ENCODE data around the gene AKAP12. TPM values are rescaled to one million over a fixed set of nuclear protein-coding genes. Genes with fewer than 3 reads are reported as not detected.

AKAP12 gene
- polyA plus RNA-seq, 2 of the 4 experiments (the other 2 are of a cell fraction), result 32.1 to 192 TPM

GRCh38 chr6:151377095-151377494 lies 137.3 kb downstream of the AKAP12 start:
- DNase-seq (ENCODE audit: low read depth in 1 of 2, low spot score in 1 of 2) (no peak), FAIRE-seq (no peak), ATAC-seq (no peak)
- ChIA-PET CTCF (interaction anchor here (0.7 kb wide), 1 partner anchor 448 kb away, joined by 5 read pairs; no protein-coding TSS in a partner anchor), POLR2A (interaction anchor here (0.7 kb wide), 1 partner anchor 76 kb away, joined by 3 read pairs; no protein-coding TSS in a partner anchor)
- 61% methylated on average over 3 of the region's 3 CpGs for WGBS (ENCODE audit: missing lambda C conversion rate)
- H3K4me3 ChIP-seq, result no peak overlapping the region
- H3K4me2 ChIP-seq, result no peak overlapping the region
- H3K9me3 ChIP-seq, result no peaks in the 10 kb centered on the region
- H3K4me1 ChIP-seq, result peaks cover 16% of the 10 kb centered on the region; the same call in 2 of the 3 replicates
- H3K27ac ChIP-seq, result no peak overlapping the region
- no peak for TF ChIP-seq PHF8 (IDR thresholded peaks at IDR 0.05; ENCODE audit: borderline replicate concordance, low read depth)
- TF ChIP-seq TP53 (CRISPR knock-in tag; IDR thresholded peaks at IDR 0.05), result no peak
- no peak for TF ChIP-seq CHD2 (IDR thresholded peaks at IDR 0.05; ENCODE audit: low read length, partially characterized antibody)
- no peak for TF ChIP-seq MAZ (IDR thresholded peaks at IDR 0.05; ENCODE audit: borderline replicate concordance, low read depth, low read length)
- TF ChIP-seq FOSB (CRISPR knock-in tag; IDR thresholded peaks at IDR 0.05), result no peak
- no peak for TF ChIP-seq SMC3 (IDR thresholded peaks at IDR 0.05)

DNA sequence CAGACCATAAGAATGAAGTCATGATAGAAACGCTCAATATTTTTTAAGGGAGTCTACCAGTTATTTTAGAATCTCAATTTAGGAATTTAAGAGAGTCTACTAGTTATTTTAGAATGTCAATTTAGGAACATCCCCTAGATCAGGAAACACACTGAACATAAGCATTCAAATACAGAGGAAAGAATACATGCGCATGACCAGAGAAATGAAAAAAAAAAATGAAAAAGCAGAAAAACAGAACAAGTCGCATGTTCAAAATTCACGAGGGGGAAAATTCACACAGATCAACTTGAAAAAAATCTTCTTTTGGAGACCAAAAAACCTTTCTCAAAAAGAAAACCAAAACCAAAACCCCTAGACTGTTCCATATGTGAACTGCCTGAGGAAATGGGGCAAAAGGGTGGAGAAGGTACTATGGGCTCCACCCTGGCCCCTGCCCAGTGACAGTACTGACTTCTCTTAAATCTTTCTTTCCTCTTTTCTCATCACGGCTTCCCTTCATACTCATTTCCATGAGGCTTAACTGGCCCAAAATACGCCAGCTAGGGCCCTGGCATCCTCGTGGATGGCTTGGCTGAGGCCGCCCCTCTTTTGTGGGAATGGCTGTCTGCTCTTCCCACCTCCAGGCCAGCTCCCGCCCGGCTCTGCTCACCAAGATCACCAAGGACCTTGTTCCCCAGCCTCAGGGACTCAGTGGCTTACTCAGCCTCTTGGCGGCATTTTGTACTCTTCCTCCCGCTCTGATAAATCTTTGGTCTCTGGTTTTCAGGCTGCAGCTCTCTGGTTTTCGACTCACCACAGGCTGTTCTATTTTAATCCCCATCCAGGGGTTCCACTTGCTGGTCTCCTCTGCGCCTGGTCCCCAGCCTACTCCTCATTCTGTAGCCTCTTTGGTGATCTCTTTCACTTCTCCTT lies 140.4 kb downstream of the AKAP12 start:
- POLR2A ChIA-PET, result interaction anchor here (1.0 kb wide), 1 partner anchor 10 kb away, joined by 3 read pairs; no protein-coding TSS in a partner anchor
- H3K27ac ChIP-seq, result no peak overlapping the region

GRCh38 chr6:151380848-151381205 lies 141.1 kb downstream of the AKAP12 start:
- DNase-seq (ENCODE audit: low read depth in 1 of 2, low spot score in 1 of 2) (no peak), FAIRE-seq (no peak), ATAC-seq (no peak; a peak in 1 of 6 replicates)
- H3K27ac ChIP-seq, result no peak overlapping the region
- H3K4me2 ChIP-seq, result no peak overlapping the region
- CTCF ChIA-PET, result interaction anchor here (1.2 kb wide), 1 partner anchor 14 kb away, joined by 3 read pairs; no protein-coding TSS in a partner anchor
- TF ChIP-seq, protein P1, sequence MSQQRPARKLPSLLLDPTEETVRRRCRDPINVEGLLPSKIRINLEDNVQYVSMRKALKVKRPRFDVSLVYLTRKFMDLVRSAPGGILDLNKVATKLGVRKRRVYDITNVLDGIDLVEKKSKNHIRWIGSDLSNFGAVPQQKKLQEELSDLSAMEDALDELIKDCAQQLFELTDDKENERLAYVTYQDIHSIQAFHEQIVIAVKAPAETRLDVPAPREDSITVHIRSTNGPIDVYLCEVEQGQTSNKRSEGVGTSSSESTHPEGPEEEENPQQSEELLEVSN (IDR thresholded peaks at IDR 0.05; ENCODE audit: borderline replicate concordance, low read depth), result no peak
- no peak for TF ChIP-seq CEBPB (IDR thresholded peaks at IDR 0.05)
- TF ChIP-seq FOSB (CRISPR knock-in tag; IDR thresholded peaks at IDR 0.05), result no peak
- no peak for TF ChIP-seq RCOR1 (IDR thresholded peaks at IDR 0.05; ENCODE audit: low read depth, low read length)
- TF ChIP-seq, protein P2, sequence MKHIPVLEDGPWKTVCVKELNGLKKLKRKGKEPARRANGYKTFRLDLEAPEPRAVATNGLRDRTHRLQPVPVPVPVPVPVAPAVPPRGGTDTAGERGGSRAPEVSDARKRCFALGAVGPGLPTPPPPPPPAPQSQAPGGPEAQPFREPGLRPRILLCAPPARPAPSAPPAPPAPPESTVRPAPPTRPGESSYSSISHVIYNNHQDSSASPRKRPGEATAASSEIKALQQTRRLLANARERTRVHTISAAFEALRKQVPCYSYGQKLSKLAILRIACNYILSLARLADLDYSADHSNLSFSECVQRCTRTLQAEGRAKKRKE (CRISPR knock-in tag; IDR thresholded peaks at IDR 0.05; ENCODE audit: low read depth), result no peak
- no peak for TF ChIP-seq EHF (CRISPR knock-in tag; IDR thresholded peaks at IDR 0.05)
- no peak for TF ChIP-seq MAZ (IDR thresholded peaks at IDR 0.05; ENCODE audit: borderline replicate concordance, low read depth, low read length)
- TF ChIP-seq, protein P3, sequence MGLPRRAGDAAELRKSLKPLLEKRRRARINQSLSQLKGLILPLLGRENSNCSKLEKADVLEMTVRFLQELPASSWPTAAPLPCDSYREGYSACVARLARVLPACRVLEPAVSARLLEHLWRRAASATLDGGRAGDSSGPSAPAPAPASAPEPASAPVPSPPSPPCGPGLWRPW (IDR thresholded peaks at IDR 0.05), result no peak
- no peak for TF ChIP-seq SMC3 (IDR thresholded peaks at IDR 0.05)
- TF ChIP-seq POLR2A (IDR thresholded peaks at IDR 0.05; ENCODE audit: low read length), result no peak
- TF ChIP-seq BHLHE40 (IDR thresholded peaks at IDR 0.05; ENCODE audit: low read depth, low read length), result no peak
- TF ChIP-seq TP53 (CRISPR knock-in tag; IDR thresholded peaks at IDR 0.05), result no peak
- TF ChIP-seq TFCP2L1 (CRISPR knock-in tag; IDR thresholded peaks at IDR 0.05), result no peak
- no peak for TF ChIP-seq CBX2 (IDR thresholded peaks at IDR 0.05; ENCODE audit: borderline replicate concordance, low read depth)
- no peak for TF ChIP-seq CHD2 (IDR thresholded peaks at IDR 0.05; ENCODE audit: low read length, partially characterized antibody)
- no peak for TF ChIP-seq CHD4 (IDR thresholded peaks at IDR 0.05; ENCODE audit: borderline replicate concordance)
- TF ChIP-seq, protein P4, sequence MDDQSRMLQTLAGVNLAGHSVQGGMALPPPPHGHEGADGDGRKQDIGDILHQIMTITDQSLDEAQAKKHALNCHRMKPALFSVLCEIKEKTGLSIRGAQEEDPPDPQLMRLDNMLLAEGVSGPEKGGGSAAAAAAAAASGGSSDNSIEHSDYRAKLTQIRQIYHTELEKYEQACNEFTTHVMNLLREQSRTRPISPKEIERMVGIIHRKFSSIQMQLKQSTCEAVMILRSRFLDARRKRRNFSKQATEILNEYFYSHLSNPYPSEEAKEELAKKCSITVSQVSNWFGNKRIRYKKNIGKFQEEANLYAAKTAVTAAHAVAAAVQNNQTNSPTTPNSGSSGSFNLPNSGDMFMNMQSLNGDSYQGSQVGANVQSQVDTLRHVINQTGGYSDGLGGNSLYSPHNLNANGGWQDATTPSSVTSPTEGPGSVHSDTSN (IDR thresholded peaks at IDR 0.05), result no peak
- 100% methylated on average over 1 of the region's 1 CpG for WGBS (ENCODE audit: missing lambda C conversion rate)
- H3K4me1 ChIP-seq, result no peaks in the 10 kb centered on the region
- no peak overlapping the region for H3K4me3 ChIP-seq
- no peaks in the 10 kb centered on the region for H3K9me3 ChIP-seq
- POLR2A ChIA-PET, result interaction anchor here (1.0 kb wide), 1 partner anchor 9 kb away, joined by 3 read pairs; no protein-coding TSS in a partner anchor

More for the DNA sequence above, 140.4 kb downstream of the AKAP12 start:
- ATAC-seq, result peak in 1 of 2 experiments; percentile 40; a peak in 3 of 6 replicates
- Histone ChIP-seq H3K4me3 (no peak overlapping the region), H3K4me1 (peaks cover 4% of the 10 kb centered on the region; the same call in 2 of the 3 replicates), H3K4me2 (no peak overlapping the region), H3K9me3 (no peaks in the 10 kb centered on the region)
- TF ChIP-seq CBX8 (IDR thresholded peaks at IDR 0.05) (no peak), ZFP36 (IDR thresholded peaks at IDR 0.05; ENCODE audit: borderline replicate concordance, partially characterized antibody) (no peak), CHD2 (IDR thresholded peaks at IDR 0.05; ENCODE audit: low read length, partially characterized antibody) (no peak), HOXB5 (CRISPR knock-in tag; IDR thresholded peaks at IDR 0.05) (no peak), HDAC2 (IDR thresholded peaks at IDR 0.05) (no peak), RCOR1 (IDR thresholded peaks at IDR 0.05; ENCODE audit: low read depth, low read length) (no peak), NFE2L2 (conservative IDR thresholded peaks at IDR 0.05; ENCODE audit: low read length) (no peak), FOXS1 (CRISPR knock-in tag; IDR thresholded peaks at IDR 0.05) (no peak), TP53 (CRISPR knock-in tag; IDR thresholded peaks at IDR 0.05) (no peak), PHF8 (IDR thresholded peaks at IDR 0.05; ENCODE audit: borderline replicate concordance, low read depth) (no peak), EHMT2 (IDR thresholded peaks at IDR 0.05; ENCODE audit: low read depth) (no peak), FOSL2 (IDR thresholded peaks at IDR 0.05) (no peak), FOSL2 (CRISPR knock-in tag; IDR thresholded peaks at IDR 0.05) (no peak), POLR2AphosphoS2 (conservative IDR thresholded peaks at IDR 0.05; ENCODE audit: low read length) (no peak), ZSCAN20 (CRISPR knock-in tag; IDR thresholded peaks at IDR 0.05) (no peak)
- TF ChIP-seq, protein P5, sequence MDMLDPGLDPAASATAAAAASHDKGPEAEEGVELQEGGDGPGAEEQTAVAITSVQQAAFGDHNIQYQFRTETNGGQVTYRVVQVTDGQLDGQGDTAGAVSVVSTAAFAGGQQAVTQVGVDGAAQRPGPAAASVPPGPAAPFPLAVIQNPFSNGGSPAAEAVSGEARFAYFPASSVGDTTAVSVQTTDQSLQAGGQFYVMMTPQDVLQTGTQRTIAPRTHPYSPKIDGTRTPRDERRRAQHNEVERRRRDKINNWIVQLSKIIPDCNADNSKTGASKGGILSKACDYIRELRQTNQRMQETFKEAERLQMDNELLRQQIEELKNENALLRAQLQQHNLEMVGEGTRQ (IDR thresholded peaks at IDR 0.05), result no peak
- TF ChIP-seq, protein P4 (IDR thresholded peaks at IDR 0.05), result no peak
- WGBS (ENCODE audit: missing lambda C conversion rate), result 93% methylated on average over 14 of the region's 14 CpGs
- no peak for FAIRE-seq
- CTCF ChIA-PET, result interaction anchor here (1.2 kb wide), 1 partner anchor 13 kb away, joined by 3 read pairs; no protein-coding TSS in a partner anchor
- no peak for DNase-seq (ENCODE audit: low read depth in 1 of 2, low spot score in 1 of 2)
